Stimulated activated CD4-positive, alpha-beta T cell treated with anti-CD3 and anti-CD28 coated beads, Interleukin-4, amount 100 ng/mL, for 24 hours (primary cell): Measurements from ENCODE around the gene SRXN1.
"Not testable (repeated sequence)": the region's sequence is repeated elsewhere in the genome, so short reads cannot be mapped to it uniquely, and the experiment has no call there.

ENCODE experiments used
- DNase-seq: peaks from one replicate; pipeline ENCODE4 v3.0.0-alpha.2; 2020

The SRXN1 gene

GRCh38 chr20:653110-653589 is at the start of gene SRXN1:
Gene SRXN1, minus strand, starts transcription at chr20:653200. Its CDS starts 15 bp downstream, at chr20:653185.
- DNase-seq: peak; percentile 85

GRCh38 chr20:701401-702129 is 48.6 kb upstream of the SRXN1 start:
- no peak for DNase-seq

GRCh38 chr20:699811-700338 is 46.9 kb upstream of the SRXN1 start:
- no peak for DNase-seq

- no peak for DNase-seq
These were observed 46.3 kb upstream of the SRXN1 start for GRCh38 chr20:699342-699741.

GRCh38 chr20:698276-698675 is 45.3 kb upstream of the SRXN1 start:
- DNase-seq: no peak

GRCh38 chr20:697826-698225 is 44.8 kb upstream of the SRXN1 start:
- no peak for DNase-seq

- no peak for DNase-seq
These were observed 42.3 kb upstream of the SRXN1 start for GRCh38 chr20:695165-695866.

GRCh38 chr20:694496-694895 is 41.5 kb upstream of the SRXN1 start:
- no peak for DNase-seq

GRCh38 chr20:693786-694185 is 40.8 kb upstream of the SRXN1 start:
- DNase-seq: not testable (repeated sequence)

GRCh38 chr20:692044-692443 is 39.0 kb upstream of the SRXN1 start:
- no peak for DNase-seq

GRCh38 chr20:689947-690346 is 36.9 kb upstream of the SRXN1 start:
- no peak for DNase-seq

GRCh38 chr20:689348-689747 is 36.3 kb upstream of the SRXN1 start:
- DNase-seq: no peak

GRCh38 chr20:688809-689212 is 35.8 kb upstream of the SRXN1 start:
- no peak for DNase-seq

GRCh38 chr20:687468-688203 is 34.6 kb upstream of the SRXN1 start:
- DNase-seq: no peak

- DNase-seq: no peak
These were observed 31.8 kb upstream of the SRXN1 start for GRCh38 chr20:684676-685319.

- no peak for DNase-seq
These were observed 29.1 kb upstream of the SRXN1 start for GRCh38 chr20:682123-682522.

GRCh38 chr20:680638-681187 is 27.7 kb upstream of the SRXN1 start:
- DNase-seq: no peak

- DNase-seq: no peak
These were observed 25.0 kb upstream of the SRXN1 start for GRCh38 chr20:677957-678356.

- no peak for DNase-seq
These were observed 24.0 kb upstream of the SRXN1 start for GRCh38 chr20:676967-677366.

GRCh38 chr20:676315-676937 is 23.4 kb upstream of the SRXN1 start:
- no peak for DNase-seq

GRCh38 chr20:675453-676314 is 22.7 kb upstream of the SRXN1 start, which contains the start of gene SCRT2:
Gene SCRT2, minus strand, starts transcription at chr20:675802. Its CDS starts 201 bp downstream, at chr20:675601.
- peak; percentile 60 for DNase-seq
